Neural progenitor cell (in vitro differentiated cells): ENCODE data around the gene RAB27A. TPM values are rescaled to one million over a fixed set of nuclear protein-coding genes. Genes with fewer than 3 reads are reported as not detected.

Source experiments
- DNase-seq: peaks from one replicate; pipeline ENCODE4 v3.0.0-alpha.2; 2016; ENCODE audit warnings: low spot score
- H2AFZ ChIP-seq: fragments of 200-600 bp; sonication (generic); replicated peaks from 2 replicates; pipeline ENCODE4 v1.6.1; 2016; ENCODE audit warnings: antibody characterized with exemption
- H3F3A ChIP-seq: fragments of 200-600 bp; sonication (generic); 2 replicates; pipeline ENCODE4 v1.6.1; 2016; ENCODE audit warnings: antibody characterized with exemption, low read depth
- H3K27ac ChIP-seq: fragments of 200-600 bp; sonication (generic); 2 replicates; pipeline ENCODE4 v1.5.1; 2016; ENCODE audit warnings: mild to moderate bottlenecking
- H3K27me3 ChIP-seq: fragments of 200-600 bp; sonication (generic); 2 replicates; pipeline ENCODE4 v1.6.1; 2016; ENCODE audit warnings: mild to moderate bottlenecking, moderate library complexity
- H3K36me3 ChIP-seq: fragments of 200-600 bp; sonication (generic); 2 replicates; pipeline ENCODE4 v1.5.1; 2016
- H3K4me1 ChIP-seq: fragments of 200-600 bp; sonication (generic); 2 replicates; pipeline ENCODE4 v1.6.1; 2016; ENCODE audit warnings: mixed run types
- H3K4me2 ChIP-seq: fragments of 200-600 bp; sonication (generic); 2 replicates; pipeline ENCODE4 v1.6.1; 2016
- H3K4me3 ChIP-seq: fragments of 200-600 bp; sonication (generic); 2 replicates; pipeline ENCODE4 v1.5.1; 2016
- H3K79me2 ChIP-seq: fragments of 200-600 bp; sonication (generic); 2 replicates; pipeline ENCODE4 v1.6.1; 2016; ENCODE audit warnings: low read depth
- H3K9ac ChIP-seq: fragments of 200-600 bp; sonication (generic); 2 replicates; pipeline ENCODE4 v1.6.1; 2016
- H3K9me3 ChIP-seq: fragments of 200-600 bp; sonication (generic); 2 replicates; pipeline ENCODE4 v1.5.1; 2016; ENCODE audit warnings: low read depth
- H4K20me1 ChIP-seq: fragments of 200-600 bp; sonication (generic); 2 replicates; pipeline ENCODE4 v1.6.1; 2016; ENCODE audit warnings: low read depth
- H3K27ac Mint-ChIP-seq: 3 replicates; pipeline ENCODE4 v1.8.0; 2021; ENCODE audit warnings: mixed read lengths
- H3K27me3 Mint-ChIP-seq: 2 replicates; pipeline ENCODE4 v1.8.0; 2022; ENCODE audit warnings: low read depth, mild to moderate bottlenecking, inconsistent platforms, moderate library complexity, mixed read lengths; ENCODE audit not compliant: insufficient read depth
- H3K36me3 Mint-ChIP-seq: 3 replicates; pipeline ENCODE4 v1.8.0; 2021; ENCODE audit warnings: mixed read lengths
- H3K4me1 Mint-ChIP-seq: 3 replicates; pipeline ENCODE4 v1.8.0; 2021; ENCODE audit warnings: mixed read lengths
- H3K4me3 Mint-ChIP-seq: 3 replicates; pipeline ENCODE4 v1.8.0; 2021; ENCODE audit warnings: mild to moderate bottlenecking, moderate library complexity, mixed read lengths
- H3K9me3 Mint-ChIP-seq: 3 replicates; pipeline ENCODE4 v1.8.0; 2020; ENCODE audit warnings: mixed read lengths
- EZH2 ChIP-seq: fragments of 200-600 bp; sonication (generic); IDR thresholded peaks from 2 replicates; pipeline ENCODE4 v1.6.1; 2017; ENCODE audit warnings: antibody characterized with exemption, mild to moderate bottlenecking, moderate library complexity
- EZH2phosphoT487 ChIP-seq: fragments of 200-600 bp; sonication (generic); IDR thresholded peaks from 2 replicates; pipeline ENCODE4 v1.6.1; 2017; ENCODE audit warnings: antibody characterized with exemption
- total RNA-seq: library from RNA; depleted of rRNA; stranded (reverse); fragments of >200 nt; gene quantifications from 2 replicates; pipeline ENCODE4 v1.2.3, GENCODE V29; 2015; ENCODE audit warnings: low replicate concordance
- TF ChIP-seq, protein P1 (sequence below): fragments of 200-600 bp; sonication (generic); IDR thresholded peaks from 2 replicates; pipeline ENCODE4 v1.5.1; 2017; ENCODE audit warnings: antibody characterized with exemption, mild to moderate bottlenecking

The RAB27A gene
- total RNA-seq, 1 donor from 2014 or later, result 3.6 TPM

DNA sequence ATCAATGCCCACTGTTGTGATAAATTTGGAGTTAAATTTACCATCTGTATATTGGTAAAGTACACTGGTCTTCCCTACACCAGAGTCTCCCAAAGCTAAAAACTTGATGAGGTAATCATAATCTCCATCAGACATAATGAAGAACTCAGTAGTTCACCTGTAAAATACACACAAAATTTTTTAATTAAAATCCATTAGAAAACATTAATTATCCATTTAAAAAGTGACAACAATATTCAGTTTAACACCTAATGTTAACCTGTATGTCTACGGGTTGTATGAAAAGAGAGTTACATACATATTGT is 54.9 kb downstream of the RAB27A start:
- no peaks in the 10 kb centered on the region for H3K27me3 ChIP-seq
- Mint-ChIP-seq H3K36me3 (no peaks in the 10 kb centered on the region), H3K9me3 (no peaks in the 10 kb centered on the region), H3K4me3 (no peak overlapping the region), H3K4me1 (no peaks in the 10 kb centered on the region), H3K27me3 (peaks cover 2% of the 10 kb centered on the region), H3K27ac (no peak overlapping the region)
- H3K27ac ChIP-seq, result no peak overlapping the region
- H3K79me2 ChIP-seq, result no peaks in the 10 kb centered on the region
- H3K4me3 ChIP-seq, result no peak overlapping the region
- H3K9me3 ChIP-seq, result no peaks in the 10 kb centered on the region
- H4K20me1 ChIP-seq, result no peaks in the 10 kb centered on the region
- no peak overlapping the region for H3K4me2 ChIP-seq
- H3K4me1 ChIP-seq, result no peaks in the 10 kb centered on the region
- H2AFZ ChIP-seq, result no peak overlapping the region
- TF ChIP-seq EZH2 (no peak), EZH2phosphoT487 (no peak)
- TF ChIP-seq, protein P1, sequence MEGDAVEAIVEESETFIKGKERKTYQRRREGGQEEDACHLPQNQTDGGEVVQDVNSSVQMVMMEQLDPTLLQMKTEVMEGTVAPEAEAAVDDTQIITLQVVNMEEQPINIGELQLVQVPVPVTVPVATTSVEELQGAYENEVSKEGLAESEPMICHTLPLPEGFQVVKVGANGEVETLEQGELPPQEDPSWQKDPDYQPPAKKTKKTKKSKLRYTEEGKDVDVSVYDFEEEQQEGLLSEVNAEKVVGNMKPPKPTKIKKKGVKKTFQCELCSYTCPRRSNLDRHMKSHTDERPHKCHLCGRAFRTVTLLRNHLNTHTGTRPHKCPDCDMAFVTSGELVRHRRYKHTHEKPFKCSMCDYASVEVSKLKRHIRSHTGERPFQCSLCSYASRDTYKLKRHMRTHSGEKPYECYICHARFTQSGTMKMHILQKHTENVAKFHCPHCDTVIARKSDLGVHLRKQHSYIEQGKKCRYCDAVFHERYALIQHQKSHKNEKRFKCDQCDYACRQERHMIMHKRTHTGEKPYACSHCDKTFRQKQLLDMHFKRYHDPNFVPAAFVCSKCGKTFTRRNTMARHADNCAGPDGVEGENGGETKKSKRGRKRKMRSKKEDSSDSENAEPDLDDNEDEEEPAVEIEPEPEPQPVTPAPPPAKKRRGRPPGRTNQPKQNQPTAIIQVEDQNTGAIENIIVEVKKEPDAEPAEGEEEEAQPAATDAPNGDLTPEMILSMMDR, result no peak
- H3F3A ChIP-seq, result no peaks in the 10 kb centered on the region
- no peak overlapping the region for H3K9ac ChIP-seq
- DNase-seq, result no peak
- no peaks in the 10 kb centered on the region for H3K36me3 ChIP-seq

DNA sequence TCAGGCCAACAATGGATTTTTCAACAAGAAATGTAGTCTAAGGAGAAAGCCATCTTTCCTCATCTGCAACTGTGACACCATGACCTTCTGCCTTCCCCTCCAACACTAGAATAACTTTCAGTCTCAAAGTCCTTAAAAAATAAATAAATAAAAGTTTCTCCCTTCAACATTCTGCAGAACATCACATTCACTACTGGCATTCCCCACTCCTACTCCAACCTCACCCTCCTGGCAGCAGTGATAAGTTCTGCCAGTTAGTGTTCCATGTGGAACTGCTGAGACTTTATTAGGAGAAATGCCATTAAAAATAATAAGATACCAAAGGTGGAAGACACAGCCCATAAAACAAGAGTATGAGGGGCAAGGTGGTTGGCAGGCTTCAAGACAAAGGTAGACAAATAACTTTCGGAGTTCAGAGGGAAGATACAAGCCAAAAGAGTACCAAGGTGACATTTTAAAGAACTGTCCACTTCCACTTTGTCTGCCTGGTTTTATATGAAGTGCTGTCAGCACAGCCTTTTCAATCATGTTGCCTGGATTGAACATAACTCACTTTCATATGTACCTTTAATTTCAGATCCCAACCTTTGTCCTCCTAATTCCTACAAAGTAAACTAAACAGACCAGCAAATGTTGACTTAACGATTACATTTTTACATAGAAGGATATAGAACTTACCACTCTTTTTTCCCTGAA is 55.4 kb downstream of the RAB27A start:
- no peak overlapping the region for H3K4me2 ChIP-seq
- Mint-ChIP-seq H3K4me3 (no peak overlapping the region), H3K9me3 (no peaks in the 10 kb centered on the region), H3K27ac (no peak overlapping the region), H3K27me3 (peaks cover 2% of the 10 kb centered on the region), H3K36me3 (no peaks in the 10 kb centered on the region), H3K4me1 (no peaks in the 10 kb centered on the region)
- DNase-seq, result no peak
- TF ChIP-seq EZH2phosphoT487, result no peak
- TF ChIP-seq EZH2, result no peak
- TF ChIP-seq, protein P1, result no peak
- H4K20me1 ChIP-seq, result no peaks in the 10 kb centered on the region
- H3K9me3 ChIP-seq, result no peaks in the 10 kb centered on the region
- no peaks in the 10 kb centered on the region for H3K4me1 ChIP-seq
- H3K9ac ChIP-seq, result no peak overlapping the region
- H3F3A ChIP-seq, result no peaks in the 10 kb centered on the region
- no peak overlapping the region for H2AFZ ChIP-seq
- H3K79me2 ChIP-seq, result no peaks in the 10 kb centered on the region
- H3K36me3 ChIP-seq, result no peaks in the 10 kb centered on the region
- no peaks in the 10 kb centered on the region for H3K27me3 ChIP-seq
- no peak overlapping the region for H3K4me3 ChIP-seq
- H3K27ac ChIP-seq, result no peak overlapping the region

DNA sequence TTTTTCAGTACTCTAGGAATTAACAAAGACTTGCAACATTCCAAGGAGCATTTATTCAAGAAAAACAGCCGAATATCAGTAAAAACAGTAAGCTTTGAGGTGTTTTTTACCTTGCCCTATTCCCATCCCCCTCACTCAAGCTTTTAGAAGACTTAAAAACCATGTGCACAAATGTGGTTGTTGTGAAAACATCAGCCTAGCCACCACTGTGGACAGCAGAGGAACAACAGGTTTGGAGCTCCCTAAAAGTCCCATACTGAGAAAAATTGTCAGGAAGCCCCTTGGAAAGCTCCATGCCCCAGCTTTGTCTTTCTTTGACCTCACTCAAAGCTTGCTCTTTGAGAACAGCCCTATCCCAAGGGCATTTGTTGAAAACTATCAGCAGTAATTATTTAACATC is 58.2 kb downstream of the RAB27A start:
- H3K4me2 ChIP-seq, result no peak overlapping the region
- H3K36me3 Mint-ChIP-seq, result no peaks in the 10 kb centered on the region
- H3K9ac ChIP-seq, result no peak overlapping the region
- no peaks in the 10 kb centered on the region for H3K9me3 Mint-ChIP-seq
- H3K4me1 ChIP-seq, result no peaks in the 10 kb centered on the region
- H3K4me3 Mint-ChIP-seq, result no peak overlapping the region
- H4K20me1 ChIP-seq, result no peaks in the 10 kb centered on the region
- no peak for DNase-seq
- H3K79me2 ChIP-seq, result no peaks in the 10 kb centered on the region
- H3K27ac ChIP-seq, result no peak overlapping the region
- H3K27ac Mint-ChIP-seq, result no peak overlapping the region
- H3K27me3 ChIP-seq, result no peaks in the 10 kb centered on the region
- no peaks in the 10 kb centered on the region for H3F3A ChIP-seq
- H3K9me3 ChIP-seq, result no peaks in the 10 kb centered on the region
- no peak for TF ChIP-seq EZH2
- TF ChIP-seq, protein P1, result no peak
- H3K4me3 ChIP-seq, result no peak overlapping the region
- H2AFZ ChIP-seq, result no peak overlapping the region
- peaks cover 2% of the 10 kb centered on the region for H3K27me3 Mint-ChIP-seq
- H3K36me3 ChIP-seq, result no peaks in the 10 kb centered on the region
- H3K4me1 Mint-ChIP-seq, result no peaks in the 10 kb centered on the region
